Activated T-helper 1 cell treated with anti-CD3 and anti-CD28 coated beads, Interleukin-2, amount 50 U/mL, for 16 hours (primary cell): ENCODE data around the gene MSLN.
A peak's percentile ranks its signal among the peaks of the same experiment; 100 is the strongest.

Experiments used
- DNase-seq, 2 donors: peaks; one replicate each; pipeline ENCODE4 v3.0.0-alpha.2; 2020; ENCODE audit warnings: low read depth in 1 of 2, low spot score in 1 of 2

MSLN gene

GRCh38 chr16:722835-723633 lies 37.5 kb upstream of the MSLN start:
- no peak for DNase-seq

GRCh38 chr16:723695-724094 lies 36.8 kb upstream of the MSLN start:
- DNase-seq: no peak

GRCh38 chr16:724188-725040 lies 36.1 kb upstream of the MSLN start:
- no peak for DNase-seq

- no peak for DNase-seq
Observed at GRCh38 chr16:725041-725376, 35.5 kb upstream of the MSLN start.

- DNase-seq: no peak
Observed at GRCh38 chr16:725463-726187, 34.9 kb upstream of the MSLN start.

- no peak for DNase-seq
Observed at GRCh38 chr16:726188-726437, 34.4 kb upstream of the MSLN start.

GRCh38 chr16:726438-727290 lies 33.9 kb upstream of the MSLN start, which contains the start of the genes CCDC78 and HAGHL:
Gene CCDC78 (minus strand): TSS chr16:726443. CDS start chr16:726367, 76 bp downstream.
Gene HAGHL (plus strand): TSS chr16:727106. CDS start chr16:727510, 404 bp downstream.
- DNase-seq: peak; percentile 29 to 33

DNA sequence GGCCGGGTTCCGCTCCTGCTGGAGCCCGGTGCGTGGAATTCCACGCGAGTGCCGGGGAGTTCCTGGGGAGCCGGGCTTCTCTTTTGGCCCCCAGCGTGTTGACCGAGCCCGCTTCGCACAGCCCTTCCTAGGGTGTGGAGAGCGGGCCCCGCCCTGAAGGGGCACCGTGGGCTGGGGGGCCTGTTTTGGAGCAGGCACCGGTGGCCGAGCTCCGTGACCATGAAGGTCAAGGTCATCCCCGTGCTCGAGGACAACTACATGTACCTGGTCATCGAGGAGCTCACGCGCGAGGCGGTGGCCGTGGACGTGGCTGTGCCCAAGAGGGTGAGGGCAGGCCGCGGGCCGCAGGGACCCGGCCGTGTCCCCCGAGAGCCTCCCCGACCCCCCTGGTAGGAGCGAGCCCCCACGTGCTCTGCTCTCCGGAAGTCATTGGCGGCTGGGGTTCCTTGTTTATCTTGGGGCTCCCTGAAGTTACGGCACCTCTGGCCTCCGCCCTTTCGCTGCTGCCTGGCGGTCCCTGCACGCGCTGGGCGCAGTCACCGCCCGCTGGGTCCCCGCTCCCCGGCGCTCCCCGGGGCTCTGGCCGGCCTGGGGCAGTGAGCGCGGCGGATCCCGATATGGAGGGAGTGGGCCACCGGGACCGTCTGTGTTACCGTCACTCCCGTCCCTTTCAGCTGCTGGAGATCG lies 33.1 kb upstream of the MSLN start:
- DNase-seq: no peak

DNA sequence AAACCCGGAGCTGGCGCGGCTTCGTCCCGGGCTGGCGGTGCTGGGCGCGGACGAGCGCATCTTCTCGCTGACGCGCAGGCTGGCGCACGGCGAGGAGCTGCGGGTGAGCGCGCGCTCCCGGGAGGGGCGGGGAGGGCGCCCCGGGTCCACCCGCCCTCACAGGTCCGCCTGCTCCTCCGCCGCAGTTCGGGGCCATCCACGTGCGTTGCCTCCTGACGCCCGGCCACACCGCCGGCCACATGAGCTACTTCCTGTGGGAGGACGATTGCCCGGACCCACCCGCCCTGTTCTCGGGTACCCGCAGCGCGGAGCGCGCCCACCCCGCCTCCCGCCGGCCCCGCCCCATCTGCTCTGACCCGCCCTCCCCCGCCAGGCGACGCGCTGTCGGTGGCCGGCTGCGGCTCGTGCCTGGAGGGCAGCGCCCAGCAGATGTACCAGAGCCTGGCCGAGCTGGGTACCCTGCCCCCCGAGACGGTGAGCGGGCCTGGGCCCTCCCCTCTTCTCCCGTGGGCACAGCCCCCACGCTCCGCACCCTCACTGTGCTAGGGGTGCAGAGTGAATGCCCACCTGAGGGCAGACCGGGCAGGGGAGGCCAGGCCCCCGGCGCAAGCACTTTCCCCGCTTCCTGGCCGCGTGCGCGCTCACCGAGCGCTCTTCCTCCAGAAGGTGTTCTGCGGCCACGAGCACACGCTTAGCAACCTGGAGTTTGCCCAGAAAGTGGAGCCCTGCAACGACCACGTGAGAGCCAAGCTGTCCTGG lies 32.2 kb upstream of the MSLN start:
- DNase-seq: peak in 1 of 2 donors; percentile 44

- DNase-seq: no peak
Observed at GRCh38 chr16:728890-729744, 31.4 kb upstream of the MSLN start.

DNA sequence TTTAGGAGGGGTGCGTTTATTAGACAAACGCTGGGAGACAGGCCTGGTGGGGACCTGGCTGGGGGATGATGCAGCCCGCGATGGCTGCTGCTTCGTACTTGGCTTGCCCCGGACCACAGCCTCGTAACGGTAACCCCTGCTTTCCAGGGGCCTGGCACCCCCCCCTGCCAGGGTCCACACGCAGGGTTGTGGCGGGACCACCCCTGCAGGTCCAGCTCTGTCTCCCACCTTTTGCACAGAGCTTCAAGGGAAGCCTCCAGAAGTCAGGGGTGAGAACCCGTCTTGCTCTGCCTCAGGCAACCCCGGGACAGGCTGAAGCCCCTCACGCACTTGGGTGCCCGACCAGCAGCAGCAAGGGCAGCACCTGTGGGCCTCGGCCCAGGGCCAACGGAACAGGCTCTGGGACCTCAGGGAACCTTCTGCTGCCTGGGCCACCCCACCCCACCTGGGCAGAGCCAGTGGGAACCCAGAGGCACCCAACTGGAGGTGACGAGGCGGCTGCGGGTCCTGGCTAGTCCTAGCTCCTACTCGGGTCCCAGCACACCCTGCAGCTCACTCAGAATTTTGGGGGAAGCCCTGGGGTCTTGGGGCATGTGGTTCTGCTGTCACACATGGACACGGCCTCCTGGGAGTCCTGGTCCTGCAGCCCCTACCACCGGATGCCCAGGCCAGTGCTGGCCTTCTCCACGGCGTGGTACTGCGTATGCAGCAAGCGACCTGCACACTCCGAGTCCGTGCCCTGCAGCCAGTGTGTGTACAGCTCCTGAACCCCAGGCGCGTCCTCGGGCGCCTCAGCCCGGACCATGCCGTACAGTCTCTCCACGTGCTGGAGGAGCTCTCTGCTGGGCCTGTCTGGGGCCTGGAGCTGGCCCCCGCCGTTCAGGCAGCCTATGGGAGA lies 30.5 kb upstream of the MSLN start:
- no peak for DNase-seq

GRCh38 chr16:730666-731509 lies 29.6 kb upstream of the MSLN start:
- no peak for DNase-seq

DNA sequence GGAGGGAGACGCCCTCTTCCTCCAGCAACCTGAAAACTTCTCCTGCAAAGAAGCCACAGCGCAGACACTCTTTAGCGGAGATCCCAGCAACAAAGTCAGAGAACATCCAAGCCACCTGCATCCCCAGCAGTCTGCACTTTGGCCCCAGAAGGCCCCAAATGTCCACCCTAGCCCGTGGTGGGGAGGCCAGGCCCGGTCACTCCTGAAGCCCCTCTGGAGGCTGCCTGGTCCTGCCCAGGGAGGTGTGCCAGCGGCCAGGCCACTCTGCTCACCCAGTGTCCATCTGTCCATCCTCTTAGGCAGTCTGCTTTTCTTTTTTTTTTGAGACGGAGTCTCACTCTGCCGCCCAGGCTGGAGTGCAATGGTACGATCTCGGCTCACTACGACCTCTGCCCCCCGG lies 28.2 kb upstream of the MSLN start:
- no peak for DNase-seq

DNA sequence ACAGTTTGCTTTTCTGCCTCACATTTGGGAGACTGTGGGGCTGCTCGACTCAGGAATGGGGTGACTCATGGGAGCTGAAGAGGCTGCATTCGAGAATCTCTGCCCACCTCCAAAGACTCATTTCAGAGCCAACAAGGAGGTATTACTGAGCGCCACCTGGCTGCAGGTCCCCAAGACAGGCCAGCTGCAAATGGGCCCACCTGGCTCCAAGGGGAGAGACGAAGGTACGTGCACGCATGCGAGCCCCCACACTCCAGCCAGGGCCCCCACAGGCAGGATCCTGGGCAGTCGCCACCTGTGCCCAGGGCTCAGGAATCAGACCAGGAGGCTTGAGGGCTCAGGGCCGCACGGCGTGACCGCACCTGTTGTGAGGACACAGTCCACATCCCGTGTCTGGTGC lies 27.6 kb upstream of the MSLN start:
- DNase-seq: no peak

DNA sequence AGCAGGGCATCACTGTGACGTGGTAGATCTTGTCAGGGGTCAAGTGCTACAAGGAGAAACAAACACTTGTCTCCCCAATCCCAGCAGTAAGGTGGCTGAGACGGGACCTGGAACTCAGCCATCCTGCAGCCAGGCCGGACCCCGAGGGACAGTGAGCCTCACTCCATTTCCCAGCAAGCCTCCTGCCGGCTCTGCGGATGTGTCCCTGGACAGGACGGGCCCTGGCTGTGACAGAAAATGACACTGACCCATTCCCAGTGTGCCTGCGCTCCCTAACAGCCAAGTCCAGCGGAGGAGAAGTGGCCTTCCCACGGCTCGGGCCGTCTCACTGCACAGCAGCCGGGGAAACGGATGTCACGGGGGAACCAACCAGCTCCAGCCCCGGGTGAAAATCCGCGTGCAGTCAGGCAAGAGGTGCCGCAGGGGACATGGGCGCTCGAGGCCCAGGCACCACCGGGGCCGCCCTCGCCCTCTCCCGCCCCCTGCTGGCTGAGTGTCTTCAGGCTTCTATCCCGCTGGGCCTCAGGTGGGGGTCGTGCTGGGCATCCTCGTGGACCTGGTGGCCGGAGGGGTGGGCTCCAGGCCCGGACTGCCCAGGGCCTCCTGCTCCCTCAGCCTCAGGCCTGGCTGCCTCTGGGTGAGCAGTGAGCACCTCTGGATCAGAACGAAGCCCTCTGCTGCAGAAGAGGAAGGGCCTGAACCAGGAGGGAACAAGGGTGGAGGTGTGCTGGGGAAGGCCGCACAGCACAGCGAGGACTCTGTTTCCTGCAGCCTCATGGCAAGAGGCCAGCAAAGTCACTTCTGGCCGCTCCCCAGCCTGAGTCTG lies 26.9 kb upstream of the MSLN start:
- no peak for DNase-seq
